Fibroblast of lung (primary cell): ENCODE results near the gene LTK. TPM values are rescaled to one million over a fixed set of nuclear protein-coding genes. Genes with fewer than 3 reads are reported as not detected.
A peak's percentile ranks its signal among the peaks of the same experiment; 100 is the strongest.

Source experiments
- DNase-seq, 2 donors: peaks; one replicate each; pipeline versions ENCODE4 v3.0.0 to v3.0.0-alpha.2; 2010; ENCODE audit warnings: low read depth in 2 of 2
- H2AFZ ChIP-seq: 2 replicates; pipeline ENCODE4 v1.5.1; 2012; ENCODE audit warnings: low read length, control low read depth, inconsistent platforms
- H3K27ac ChIP-seq: 2 replicates; pipeline ENCODE4 v1.5.1; 2011; ENCODE audit warnings: low read length, control low read depth; ENCODE audit not compliant: insufficient read depth
- H3K27me3 ChIP-seq: 2 replicates; pipeline ENCODE4 v1.5.1; 2011; ENCODE audit warnings: mild to moderate bottlenecking, low read length; ENCODE audit not compliant: control insufficient read depth, insufficient read depth
- H3K36me3 ChIP-seq: 2 replicates; pipeline ENCODE4 v1.5.1; 2011; ENCODE audit warnings: low read length; ENCODE audit not compliant: control insufficient read depth, insufficient read depth
- H3K4me1 ChIP-seq: 2 replicates; pipeline ENCODE4 v1.5.1; 2011; ENCODE audit warnings: low read length; ENCODE audit not compliant: control insufficient read depth, insufficient read depth; ENCODE audit errors: extremely low read depth
- H3K4me2 ChIP-seq: 2 replicates; pipeline ENCODE4 v1.5.1; 2011; ENCODE audit warnings: low read length, control low read depth; ENCODE audit not compliant: insufficient read depth; ENCODE audit errors: extremely low read depth
- H3K4me3 ChIP-seq, 4 experiments: fragments of 200-600 bp in 1 of 4; sonication (generic) in 1 of 4; replicated peaks in 1 of 4; 2 replicates each; pipeline ENCODE4 v1.5.1; 2011 to 2016; ENCODE audit warnings: low read length in 4 of 4, low read depth in 3 of 4, mild to moderate bottlenecking in 3 of 4, control low read depth in 2 of 4, inconsistent platforms in 1 of 4, mixed read lengths in 1 of 4; ENCODE audit not compliant: insufficient read depth in 1 of 4; ENCODE audit errors: control extremely low read depth in 1 of 4
- H3K79me2 ChIP-seq: 2 replicates; pipeline ENCODE4 v1.5.1; 2012; ENCODE audit warnings: mild to moderate bottlenecking, low read length, inconsistent platforms; ENCODE audit not compliant: control insufficient read depth, insufficient read depth
- H3K9ac ChIP-seq: 2 replicates; pipeline ENCODE4 v1.5.1; 2011; ENCODE audit warnings: mild to moderate bottlenecking, low read length, control low read depth; ENCODE audit not compliant: insufficient read depth
- H3K9me3 ChIP-seq: 2 replicates; pipeline ENCODE4 v1.5.1; 2012; ENCODE audit warnings: low read depth, low read length; ENCODE audit not compliant: control insufficient read depth, insufficient read depth
- H4K20me1 ChIP-seq: 2 replicates; pipeline ENCODE4 v1.5.1; 2011; ENCODE audit warnings: low read length; ENCODE audit not compliant: control insufficient read depth, insufficient read depth; ENCODE audit errors: extremely low read depth
- CTCF ChIP-seq, 2 donors: IDR thresholded peaks in 1 of 2; conservative IDR thresholded peaks in 1 of 2; 1 replicate in 1 of 2; 2 replicates in 1 of 2; pipeline ENCODE4 v1.5.1; 2011 to 2012; ENCODE audit warnings: low read length in 2 of 2, control low read depth in 1 of 2, inconsistent platforms in 1 of 2, low read depth in 1 of 2, mild to moderate bottlenecking in 1 of 2
- EZH2 ChIP-seq: IDR thresholded peaks from 2 replicates; pipeline ENCODE4 v1.5.1; 2012; ENCODE audit warnings: low read length, control low read depth, mild to moderate bottlenecking; ENCODE audit errors: missing control alignments
- polyA plus RNA-seq, 2 donors: library from polyadenylated mRNA; depleted of rRNA in 1 of 2; stranded (reverse) in 1 of 2; unstranded in 1 of 2; fragments of >200 nt; gene quantifications; 2 replicates each; pipeline ENCODE4 v1.2.1, GENCODE V29; 2011 to 2012; ENCODE audit warnings: missing spikeins in 1 of 2
- total RNA-seq: library from RNA; depleted of rRNA; stranded (reverse); fragments of >200 nt; gene quantifications from 2 replicates; pipeline ENCODE4 v1.2.1, GENCODE V29; 2014

LTK gene
- total and polyA plus RNA-seq, 2 donors (not counting 1 experiment from before 2014, with no cell fraction given): 0.14 to 0.99 TPM

GRCh38 chr15:41520636-41521035, 7.0 kb upstream of the LTK start:
- Histone ChIP-seq H4K20me1 (no peaks in the 10 kb centered on the region), H3K4me3 (no peak overlapping the region), H3K4me1 (no peaks in the 10 kb centered on the region), H3K36me3 (peaks cover 12% of the 10 kb centered on the region), H3K9ac (no peak overlapping the region), H3K79me2 (no peaks in the 10 kb centered on the region), H3K9me3 (no peaks in the 10 kb centered on the region), H3K4me2 (no peak overlapping the region), H2AFZ (no peak overlapping the region), H3K27ac (no peak overlapping the region), H3K27me3 (no peaks in the 10 kb centered on the region)
- no peak for DNase-seq
- TF ChIP-seq CTCF (conservative IDR thresholded peaks at IDR 0.05 in 1 of 2, IDR thresholded peaks at IDR 0.05 in 1 of 2; ENCODE audit: low read depth in 1 of 2, low read length in 2 of 2) (no peak), EZH2 (no peak)

GRCh38 chr15:41517895-41518449, 4.3 kb upstream of the LTK start:
- Histone ChIP-seq H3K4me2 (no peak overlapping the region), H3K36me3 (peaks cover 7% of the 10 kb centered on the region), H3K9me3 (no peaks in the 10 kb centered on the region), H3K9ac (no peak overlapping the region), H3K27ac (no peak overlapping the region), H4K20me1 (no peaks in the 10 kb centered on the region), H2AFZ (no peak overlapping the region), H3K79me2 (no peaks in the 10 kb centered on the region), H3K4me3 (no peak overlapping the region), H3K4me1 (peaks cover 2% of the 10 kb centered on the region), H3K27me3 (peaks cover 3% of the 10 kb centered on the region)
- TF ChIP-seq EZH2 (no peak), CTCF (conservative IDR thresholded peaks at IDR 0.05 in 1 of 2, IDR thresholded peaks at IDR 0.05 in 1 of 2; ENCODE audit: low read depth in 1 of 2, low read length in 2 of 2) (no peak)
- DNase-seq: no peak

GRCh38 chr15:41512940-41513505, 604 bp downstream of the LTK start:
- Histone ChIP-seq H3K9ac (no peak overlapping the region), H3K4me1 (peaks cover 2% of the 10 kb centered on the region), H3K9me3 (no peaks in the 10 kb centered on the region), H3K79me2 (no peaks in the 10 kb centered on the region), H3K4me3 (peak overlapping the region; percentile 21 to 44 (median 34)), H3K27me3 (peaks cover 14% of the 10 kb centered on the region), H2AFZ (no peak overlapping the region), H3K36me3 (peaks cover 2% of the 10 kb centered on the region), H4K20me1 (no peaks in the 10 kb centered on the region), H3K27ac (no peak overlapping the region), H3K4me2 (peak overlapping the region; percentile 78)
- DNase-seq: no peak
- TF ChIP-seq CTCF (conservative IDR thresholded peaks at IDR 0.05 in 1 of 2, IDR thresholded peaks at IDR 0.05 in 1 of 2; ENCODE audit: low read depth in 1 of 2, low read length in 2 of 2): no peak
- no peak for TF ChIP-seq EZH2
